OCI-LY3 (cell line): Measurements from ENCODE around the gene CPT1A.
"Not testable (repeated sequence)": the region's sequence is repeated elsewhere in the genome, so short reads cannot be mapped to it uniquely, and the experiment has no call there.

Source experiments
- CTCF ChIP-seq: fragments of 200-600, 300-600 bp; sonication (generic); IDR thresholded peaks from 2 replicates; pipeline ENCODE4 v1.5.1; 2014; ENCODE audit warnings: antibody characterized with exemption, low read length, low read depth
- EZH2phosphoT487 ChIP-seq: fragments of 200-600 bp; shearing (Covaris generic); IDR thresholded peaks from 2 replicates; pipeline ENCODE4 v1.6.1; 2018; ENCODE audit warnings: antibody characterized with exemption, mixed run types, low read depth

GRCh38 chr11:68884827-68885226 is 43.1 kb upstream of the CPT1A start:
- TF ChIP-seq CTCF, EZH2phosphoT487: not testable (repeated sequence)
